Glutamatergic neuron (in vitro differentiated cells): Measurements from ENCODE around the gene ARMH1. TPM values are rescaled to one million over a fixed set of nuclear protein-coding genes. Genes with fewer than 3 reads are reported as not detected.
A peak's percentile ranks its signal among the peaks of the same experiment; 100 is the strongest.
"Not testable (repeated sequence)": the region's sequence is repeated elsewhere in the genome, so short reads cannot be mapped to it uniquely, and the experiment has no call there.

Experiments
- DNase-seq: peaks from one replicate; pipeline ENCODE4 v3.0.0; 2022
- H3K27ac Mint-ChIP-seq: one replicate; pipeline ENCODE4 v1.8.0; 2020; ENCODE audit warnings: mild to moderate bottlenecking, mixed read lengths, inconsistent platforms; ENCODE audit not compliant: unreplicated experiment
- H3K27me3 Mint-ChIP-seq: one replicate; pipeline ENCODE4 v1.8.0; 2020; ENCODE audit warnings: mild to moderate bottlenecking, moderate library complexity, mixed read lengths, inconsistent platforms; ENCODE audit not compliant: unreplicated experiment
- H3K36me3 Mint-ChIP-seq: one replicate; pipeline ENCODE4 v1.8.0; 2020; ENCODE audit warnings: mild to moderate bottlenecking, mixed read lengths, inconsistent platforms; ENCODE audit not compliant: unreplicated experiment
- H3K4me1 Mint-ChIP-seq: one replicate; pipeline ENCODE4 v1.8.0; 2020; ENCODE audit warnings: mild to moderate bottlenecking, low read depth, mixed read lengths, inconsistent platforms; ENCODE audit not compliant: unreplicated experiment
- H3K4me3 Mint-ChIP-seq: one replicate; pipeline ENCODE4 v1.8.0; 2020; ENCODE audit warnings: mild to moderate bottlenecking, mixed read lengths, inconsistent platforms; ENCODE audit not compliant: unreplicated experiment
- H3K9me3 Mint-ChIP-seq: one replicate; pipeline ENCODE4 v1.8.0; 2020; ENCODE audit warnings: mild to moderate bottlenecking, moderate library complexity, mixed read lengths, inconsistent platforms; ENCODE audit not compliant: unreplicated experiment
- total RNA-seq: library from RNA; stranded (reverse); fragmentation: NEBNext Ultra II Directional; extraction: Animal tissue kit (Norgen Biotek cat#: 25700); gene quantifications from one replicate; pipeline ENCODE4 v1.2.1, GENCODE V29; 2021; ENCODE audit not compliant: unreplicated experiment
- TF ChIP-seq, protein P1 (sequence below): fragments of 200-600 bp; sonication (generic); IDR thresholded peaks from one replicate; pipeline ENCODE4 v1.5.0; 2021; ENCODE audit not compliant: partially characterized antibody, unreplicated experiment

ARMH1 gene
- total RNA-seq, 1 donor from 2014 or later, result 4.9 TPM

GRCh38 chr1:44664730-44665370 is 9.7 kb upstream of the ARMH1 start:
- no peak for DNase-seq
- Mint-ChIP-seq H3K9me3 (peaks cover 3% of the 10 kb centered on the region), H3K4me1 (peaks cover 1% of the 10 kb centered on the region), H3K27ac (no peak overlapping the region), H3K27me3 (peaks cover 2% of the 10 kb centered on the region), H3K4me3 (no peak overlapping the region), H3K36me3 (no peaks in the 10 kb centered on the region)
- TF ChIP-seq, protein P1, sequence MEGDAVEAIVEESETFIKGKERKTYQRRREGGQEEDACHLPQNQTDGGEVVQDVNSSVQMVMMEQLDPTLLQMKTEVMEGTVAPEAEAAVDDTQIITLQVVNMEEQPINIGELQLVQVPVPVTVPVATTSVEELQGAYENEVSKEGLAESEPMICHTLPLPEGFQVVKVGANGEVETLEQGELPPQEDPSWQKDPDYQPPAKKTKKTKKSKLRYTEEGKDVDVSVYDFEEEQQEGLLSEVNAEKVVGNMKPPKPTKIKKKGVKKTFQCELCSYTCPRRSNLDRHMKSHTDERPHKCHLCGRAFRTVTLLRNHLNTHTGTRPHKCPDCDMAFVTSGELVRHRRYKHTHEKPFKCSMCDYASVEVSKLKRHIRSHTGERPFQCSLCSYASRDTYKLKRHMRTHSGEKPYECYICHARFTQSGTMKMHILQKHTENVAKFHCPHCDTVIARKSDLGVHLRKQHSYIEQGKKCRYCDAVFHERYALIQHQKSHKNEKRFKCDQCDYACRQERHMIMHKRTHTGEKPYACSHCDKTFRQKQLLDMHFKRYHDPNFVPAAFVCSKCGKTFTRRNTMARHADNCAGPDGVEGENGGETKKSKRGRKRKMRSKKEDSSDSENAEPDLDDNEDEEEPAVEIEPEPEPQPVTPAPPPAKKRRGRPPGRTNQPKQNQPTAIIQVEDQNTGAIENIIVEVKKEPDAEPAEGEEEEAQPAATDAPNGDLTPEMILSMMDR, result no peak

DNA sequence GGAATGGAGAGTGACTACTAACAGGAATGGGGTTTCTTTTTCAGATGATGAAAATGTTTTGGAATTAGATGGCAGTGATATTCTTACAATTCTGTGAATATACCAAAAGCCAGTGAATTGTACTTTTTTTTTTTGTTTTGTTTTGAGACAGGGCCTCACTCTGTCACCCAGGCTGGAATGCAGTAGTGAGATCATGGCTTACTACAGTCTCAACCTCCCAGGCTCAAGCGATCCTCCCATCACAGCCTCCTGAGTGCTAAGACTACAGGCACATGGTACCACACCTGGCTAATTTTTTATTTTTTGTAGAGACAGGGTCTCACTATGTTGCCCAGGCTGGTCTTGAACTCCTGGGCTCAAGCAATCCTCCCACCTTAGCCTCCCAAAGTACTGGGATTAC is 7.8 kb upstream of the ARMH1 start:
- DNase-seq, H3K36me3 Mint-ChIP-seq, H3K4me3 Mint-ChIP-seq, H3K9me3 Mint-ChIP-seq, H3K4me1 Mint-ChIP-seq, H3K27ac Mint-ChIP-seq, H3K27me3 Mint-ChIP-seq: not testable (repeated sequence)

DNA sequence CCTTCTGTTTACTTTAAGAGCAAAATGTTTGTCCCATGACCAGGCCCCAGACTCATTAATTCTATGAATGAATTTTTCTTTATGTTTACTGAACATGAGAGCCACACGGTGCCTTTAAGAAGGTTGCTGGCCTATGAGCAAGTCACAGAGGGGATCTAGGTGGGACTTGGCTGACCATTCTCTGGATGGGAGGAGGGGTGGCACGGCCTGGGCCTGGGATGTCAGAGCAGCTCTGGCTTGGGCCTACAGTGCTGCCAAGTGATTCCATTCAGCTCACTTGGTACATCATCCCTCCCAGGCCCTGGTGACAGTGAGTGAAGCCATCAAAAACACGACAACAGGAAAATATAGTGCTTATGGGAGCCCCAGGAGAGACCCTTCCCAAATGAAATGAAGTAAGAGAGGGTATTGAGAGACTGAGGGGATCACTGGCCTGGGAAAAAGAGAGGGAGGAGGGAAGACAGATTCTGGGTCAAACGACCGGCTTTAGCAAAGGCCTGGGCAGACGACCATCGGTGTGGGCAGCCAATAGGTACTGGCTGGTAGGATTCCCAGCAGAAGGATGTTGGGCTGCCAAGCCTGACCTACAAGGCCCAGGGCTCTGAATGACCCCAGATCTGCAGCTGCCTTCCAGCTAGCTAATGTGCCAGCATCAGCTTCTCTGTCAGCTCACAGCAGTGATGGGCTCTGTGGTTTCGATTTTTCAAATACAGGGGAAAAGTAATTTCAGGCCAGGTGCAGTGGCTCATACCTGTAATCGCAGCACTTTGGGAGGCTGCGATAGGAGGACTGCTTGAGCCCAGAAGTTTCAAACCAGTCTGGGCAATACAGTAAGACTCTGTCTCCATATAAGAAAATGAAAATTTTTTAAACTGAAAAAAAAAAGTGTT is 3.5 kb upstream of the ARMH1 start:
- no peak for DNase-seq
- Mint-ChIP-seq H3K36me3 (no peaks in the 10 kb centered on the region), H3K9me3 (peaks cover 2% of the 10 kb centered on the region), H3K27me3 (peaks cover 2% of the 10 kb centered on the region), H3K27ac (no peak overlapping the region), H3K4me3 (no peak overlapping the region), H3K4me1 (peaks cover 14% of the 10 kb centered on the region)
- TF ChIP-seq, protein P1, result no peak

DNA sequence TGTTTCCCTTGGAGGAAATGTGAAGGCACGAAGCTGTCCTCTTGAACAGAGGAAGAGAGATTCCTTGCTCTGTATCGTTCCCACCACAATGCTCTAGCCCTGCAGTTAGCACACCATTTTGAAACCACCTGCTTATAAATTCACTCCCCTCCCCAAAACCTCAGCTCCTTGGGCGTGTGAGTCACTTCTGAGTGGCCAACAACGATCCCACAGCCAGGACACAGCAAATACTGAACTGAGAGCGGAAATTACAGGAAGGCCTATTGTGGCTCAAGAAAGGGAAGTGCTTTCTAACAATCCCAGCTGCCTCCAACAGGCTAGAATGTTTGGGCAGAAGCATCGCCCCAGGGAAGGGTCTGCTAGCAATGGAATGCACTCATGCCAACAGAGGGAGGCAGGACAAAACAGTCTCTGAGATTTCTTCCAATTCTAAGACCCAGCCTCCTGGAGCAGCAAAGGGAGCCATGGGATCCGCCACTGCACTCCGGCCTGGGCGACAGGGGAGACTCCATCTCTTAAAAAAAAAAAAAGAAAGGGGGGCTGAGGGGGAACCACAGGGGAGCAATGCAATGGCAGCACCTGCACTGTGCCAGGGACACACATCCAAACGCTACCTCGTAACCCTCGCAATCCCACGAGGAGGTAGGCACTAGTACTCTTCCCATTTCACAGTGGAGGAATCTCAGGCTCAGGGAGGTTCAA is 2.1 kb upstream of the ARMH1 start:
- TF ChIP-seq, protein P1, result no peak
- peak overlapping the region; percentile 28 for H3K4me3 Mint-ChIP-seq
- peaks cover 14% of the 10 kb centered on the region for H3K4me1 Mint-ChIP-seq
- H3K9me3 Mint-ChIP-seq, result peaks cover 2% of the 10 kb centered on the region
- H3K36me3 Mint-ChIP-seq, result no peaks in the 10 kb centered on the region
- no peak overlapping the region for H3K27ac Mint-ChIP-seq
- no peak for DNase-seq
- peaks cover 2% of the 10 kb centered on the region for H3K27me3 Mint-ChIP-seq

DNA sequence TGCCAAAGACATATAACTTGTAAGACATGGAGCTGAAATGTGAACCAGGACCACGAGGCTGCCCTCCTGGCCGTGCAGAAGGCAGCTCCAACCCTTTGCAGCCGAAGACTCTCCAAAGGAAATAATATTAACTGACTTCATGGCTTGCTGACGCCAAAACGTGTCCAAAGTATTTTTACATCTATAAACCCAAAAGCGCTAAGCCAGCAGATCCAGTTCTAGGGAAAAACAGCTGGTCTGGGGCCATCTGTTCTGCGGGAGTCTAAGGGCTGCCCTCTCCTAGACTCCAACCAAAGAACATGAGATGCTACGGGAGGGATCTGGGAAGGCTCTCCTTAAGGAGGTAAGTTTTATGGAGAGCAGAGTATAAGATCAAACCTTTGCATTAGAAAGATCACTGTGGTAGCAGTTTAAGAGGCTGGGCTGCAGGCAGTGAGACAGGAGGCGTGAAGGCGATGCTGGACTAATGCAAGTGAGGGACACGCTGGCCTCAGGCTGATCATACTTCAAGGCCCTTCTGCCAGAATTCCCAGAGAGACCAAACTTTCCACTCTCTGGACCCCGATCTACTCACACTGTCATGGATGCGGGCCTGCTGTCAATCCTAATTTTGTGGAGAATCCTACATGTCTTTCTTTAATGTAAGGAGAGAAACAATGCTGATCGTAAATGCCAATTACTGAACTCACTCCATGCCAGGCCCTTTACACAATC is 1.4 kb upstream of the ARMH1 start:
- Mint-ChIP-seq H3K4me3 (peak overlapping the region; percentile 93), H3K36me3 (no peaks in the 10 kb centered on the region), H3K9me3 (no peaks in the 10 kb centered on the region), H3K27ac (peak overlapping the region; percentile 93), H3K27me3 (peaks cover 2% of the 10 kb centered on the region), H3K4me1 (peaks cover 14% of the 10 kb centered on the region)
- no peak for DNase-seq
- TF ChIP-seq, protein P1, result no peak
